Ishikawa (cell line): ENCODE data around the gene ISM2.

ENCODE experiments used
- CEBPB ChIP-seq: IDR thresholded peaks from 2 replicates; pipeline ENCODE4 v1.6.1; 2012
- CREB1 ChIP-seq: IDR thresholded peaks from 2 replicates; pipeline ENCODE4 v1.6.1; 2012; ENCODE audit warnings: low read depth
- EGR1 ChIP-seq: IDR thresholded peaks from 2 replicates; pipeline ENCODE4 v1.6.1; 2012
- EP300 ChIP-seq: IDR thresholded peaks from 2 replicates; pipeline ENCODE4 v1.6.1; 2012; ENCODE audit warnings: borderline replicate concordance
- FOXM1 ChIP-seq: IDR thresholded peaks from 2 replicates; pipeline ENCODE4 v1.6.1; 2012; ENCODE audit warnings: low read depth, borderline replicate concordance
- NFIC ChIP-seq: IDR thresholded peaks from 2 replicates; pipeline ENCODE4 v1.6.1; 2012
- RAD21 ChIP-seq: IDR thresholded peaks from 2 replicates; pipeline ENCODE4 v1.6.1; 2012; ENCODE audit warnings: low read depth
- TAF1 ChIP-seq: IDR thresholded peaks from 2 replicates; pipeline ENCODE4 v1.6.1; 2012; ENCODE audit warnings: low read depth, mild to moderate bottlenecking
- TCF12 ChIP-seq: IDR thresholded peaks from 2 replicates; pipeline ENCODE4 v1.6.1; 2012; ENCODE audit warnings: low read depth
- TEAD4 ChIP-seq: IDR thresholded peaks from 2 replicates; pipeline ENCODE4 v1.6.1; 2012
- USF1 ChIP-seq: IDR thresholded peaks from 2 replicates; pipeline ENCODE4 v1.6.1; 2012
- YY1 ChIP-seq: IDR thresholded peaks from 2 replicates; pipeline ENCODE4 v1.6.1; 2012; ENCODE audit warnings: low read depth
- ZBTB7A ChIP-seq: IDR thresholded peaks from 2 replicates; pipeline ENCODE4 v1.6.1; 2012; ENCODE audit warnings: low read depth
- TF ChIP-seq, protein P1 (sequence below): IDR thresholded peaks from 2 replicates; pipeline ENCODE4 v1.6.1; 2012; ENCODE audit warnings: low read depth, mild to moderate bottlenecking
- TF ChIP-seq, protein P2 (sequence below): IDR thresholded peaks from 2 replicates; pipeline ENCODE4 v1.6.1; 2012

The ISM2 gene

DNA sequence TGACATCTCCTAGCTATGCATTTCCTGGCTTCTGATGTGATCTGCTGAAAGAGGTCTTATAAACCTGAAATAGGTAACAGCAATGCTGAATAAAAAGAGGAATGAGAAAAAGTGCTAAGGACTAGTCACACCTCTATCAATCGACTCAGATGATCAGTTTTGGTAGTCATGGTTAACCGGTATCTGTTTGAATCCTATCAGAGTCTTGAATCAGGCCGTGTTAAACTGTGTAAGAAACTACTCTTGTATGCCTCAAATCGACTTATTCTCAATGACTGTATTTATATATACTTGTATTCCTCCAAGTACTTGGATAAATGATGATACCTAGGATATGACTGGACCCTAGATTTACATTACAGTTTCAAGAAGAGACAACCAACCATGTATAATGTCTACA, 10.8 kb upstream of the ISM2 start:
- TF ChIP-seq EP300 (no peak), RAD21 (no peak), TCF12 (no peak), YY1 (no peak), NFIC (no peak), EGR1 (no peak), ZBTB7A (no peak), USF1 (no peak), TAF1 (no peak), CEBPB (no peak), CREB1 (no peak), FOXM1 (no peak), TEAD4 (no peak)
- TF ChIP-seq, protein P1, sequence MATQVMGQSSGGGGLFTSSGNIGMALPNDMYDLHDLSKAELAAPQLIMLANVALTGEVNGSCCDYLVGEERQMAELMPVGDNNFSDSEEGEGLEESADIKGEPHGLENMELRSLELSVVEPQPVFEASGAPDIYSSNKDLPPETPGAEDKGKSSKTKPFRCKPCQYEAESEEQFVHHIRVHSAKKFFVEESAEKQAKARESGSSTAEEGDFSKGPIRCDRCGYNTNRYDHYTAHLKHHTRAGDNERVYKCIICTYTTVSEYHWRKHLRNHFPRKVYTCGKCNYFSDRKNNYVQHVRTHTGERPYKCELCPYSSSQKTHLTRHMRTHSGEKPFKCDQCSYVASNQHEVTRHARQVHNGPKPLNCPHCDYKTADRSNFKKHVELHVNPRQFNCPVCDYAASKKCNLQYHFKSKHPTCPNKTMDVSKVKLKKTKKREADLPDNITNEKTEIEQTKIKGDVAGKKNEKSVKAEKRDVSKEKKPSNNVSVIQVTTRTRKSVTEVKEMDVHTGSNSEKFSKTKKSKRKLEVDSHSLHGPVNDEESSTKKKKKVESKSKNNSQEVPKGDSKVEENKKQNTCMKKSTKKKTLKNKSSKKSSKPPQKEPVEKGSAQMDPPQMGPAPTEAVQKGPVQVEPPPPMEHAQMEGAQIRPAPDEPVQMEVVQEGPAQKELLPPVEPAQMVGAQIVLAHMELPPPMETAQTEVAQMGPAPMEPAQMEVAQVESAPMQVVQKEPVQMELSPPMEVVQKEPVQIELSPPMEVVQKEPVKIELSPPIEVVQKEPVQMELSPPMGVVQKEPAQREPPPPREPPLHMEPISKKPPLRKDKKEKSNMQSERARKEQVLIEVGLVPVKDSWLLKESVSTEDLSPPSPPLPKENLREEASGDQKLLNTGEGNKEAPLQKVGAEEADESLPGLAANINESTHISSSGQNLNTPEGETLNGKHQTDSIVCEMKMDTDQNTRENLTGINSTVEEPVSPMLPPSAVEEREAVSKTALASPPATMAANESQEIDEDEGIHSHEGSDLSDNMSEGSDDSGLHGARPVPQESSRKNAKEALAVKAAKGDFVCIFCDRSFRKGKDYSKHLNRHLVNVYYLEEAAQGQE: no peak
- TF ChIP-seq, protein P2, sequence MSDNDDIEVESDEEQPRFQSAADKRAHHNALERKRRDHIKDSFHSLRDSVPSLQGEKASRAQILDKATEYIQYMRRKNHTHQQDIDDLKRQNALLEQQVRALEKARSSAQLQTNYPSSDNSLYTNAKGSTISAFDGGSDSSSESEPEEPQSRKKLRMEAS: no peak

DNA sequence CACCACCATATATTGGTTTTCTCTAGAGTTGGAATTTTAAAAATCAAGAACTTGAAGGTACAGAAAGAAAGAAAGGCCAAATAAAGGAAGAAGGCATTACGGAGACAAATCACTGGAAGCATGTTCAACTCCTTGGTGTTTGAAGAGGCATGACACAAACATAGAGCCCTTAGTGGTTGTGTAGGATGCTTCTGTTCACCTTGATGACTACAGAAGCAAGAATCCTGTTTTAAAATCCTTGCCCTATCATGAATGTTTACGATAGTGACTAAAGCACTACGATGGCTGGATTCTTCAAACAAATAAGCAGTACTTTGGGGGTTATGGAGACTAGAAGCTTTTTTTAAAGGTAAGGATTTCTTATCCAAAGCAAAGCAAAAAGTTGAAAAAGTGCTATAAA, 10.3 kb upstream of the ISM2 start:
- TF ChIP-seq ZBTB7A (no peak), CREB1 (no peak), FOXM1 (no peak), EGR1 (no peak), EP300 (no peak), USF1 (no peak), YY1 (no peak), CEBPB (no peak), TEAD4 (no peak), NFIC (no peak), RAD21 (no peak), TCF12 (no peak), TAF1 (no peak)
- TF ChIP-seq, protein P1: no peak
- TF ChIP-seq, protein P2: no peak

DNA sequence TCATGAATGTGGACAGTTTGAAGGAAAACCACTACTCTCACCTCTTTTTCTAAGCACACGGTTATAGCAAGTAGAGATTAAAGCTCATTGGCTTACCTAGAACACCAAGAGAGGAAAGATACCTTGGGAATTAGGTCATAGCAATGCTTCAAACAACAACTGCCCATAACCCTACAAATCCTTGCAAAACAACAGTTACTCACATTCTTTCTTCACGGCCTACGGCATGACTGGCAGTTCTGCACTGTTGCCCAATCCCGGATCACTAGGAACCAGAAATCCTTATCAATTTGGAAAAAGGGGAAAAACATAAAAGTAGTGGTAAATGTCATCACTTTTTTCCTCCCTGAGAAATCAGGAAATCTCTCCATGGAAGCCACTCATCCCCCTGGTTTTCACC, 9.6 kb upstream of the ISM2 start:
- TF ChIP-seq EP300 (no peak), FOXM1 (no peak), TCF12 (no peak), USF1 (no peak), NFIC (no peak)
- TF ChIP-seq, protein P1: no peak

GRCh38 chr14:77507762-77508161, 9.1 kb upstream of the ISM2 start:
- TF ChIP-seq RAD21 (no peak), CEBPB (no peak), FOXM1 (no peak), USF1 (no peak), TCF12 (no peak), TAF1 (no peak), YY1 (no peak), NFIC (no peak), ZBTB7A (no peak), TEAD4 (no peak), EGR1 (no peak), EP300 (no peak), CREB1 (no peak)
- TF ChIP-seq, protein P1: no peak
- TF ChIP-seq, protein P2: no peak
